Measurements from ENCODE around the gene TPR. TPM values are rescaled to one million over a fixed set of nuclear protein-coding genes. Genes with fewer than 3 reads are reported as not detected.

The TPR gene
- total RNA-seq, 1 donor from 2014 or later = 119 TPM

DNA sequence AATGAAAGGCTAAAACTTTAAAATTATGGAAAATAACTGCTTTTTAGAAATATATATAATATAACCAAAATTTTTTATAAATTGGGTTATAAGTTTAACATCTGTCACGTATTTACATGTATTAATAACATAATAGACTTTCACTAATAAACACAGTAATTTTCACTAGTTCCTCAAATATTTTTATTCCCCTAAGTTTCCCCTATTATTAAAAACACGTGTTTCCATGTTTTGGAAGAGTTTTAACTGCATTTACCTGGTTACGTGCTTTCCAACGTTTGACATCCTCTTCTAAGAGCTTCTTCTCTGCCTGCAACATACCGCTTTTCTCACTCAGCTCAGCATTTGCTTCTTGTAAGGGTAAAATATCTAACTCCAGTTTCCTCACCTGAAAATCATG lies 34.3 kb downstream of the TPR start:
- H3K27ac Mint-ChIP-seq = no peak overlapping the region
- no peaks in the 10 kb centered on the region for H3K4me1 ChIP-seq
- H3K9me3 Mint-ChIP-seq = no peaks in the 10 kb centered on the region
- no peaks in the 10 kb centered on the region for H4K20me1 ChIP-seq (ENCODE audit: low read depth)
- H3K36me3 Mint-ChIP-seq = peaks cover 40% of the 10 kb centered on the region
- no peak for DNase-seq (ENCODE audit: low spot score)
- H2AFZ ChIP-seq (replicated peaks) = no peak overlapping the region
- H3F3A ChIP-seq (ENCODE audit: low read depth) = no peaks in the 10 kb centered on the region
- no peaks in the 10 kb centered on the region for H3K79me2 ChIP-seq (ENCODE audit: low read depth)
- H3K27ac ChIP-seq = no peak overlapping the region
- no peak overlapping the region for H3K4me3 ChIP-seq
- H3K9ac ChIP-seq = no peak overlapping the region
- H3K4me3 Mint-ChIP-seq = no peak overlapping the region
- no peaks in the 10 kb centered on the region for H3K4me1 Mint-ChIP-seq
- H3K36me3 ChIP-seq = peaks cover 71% of the 10 kb centered on the region
- TF ChIP-seq EZH2 (IDR thresholded peaks at IDR 0.05) (no peak), EZH2phosphoT487 (IDR thresholded peaks at IDR 0.05) (no peak)
- TF ChIP-seq, protein P1, sequence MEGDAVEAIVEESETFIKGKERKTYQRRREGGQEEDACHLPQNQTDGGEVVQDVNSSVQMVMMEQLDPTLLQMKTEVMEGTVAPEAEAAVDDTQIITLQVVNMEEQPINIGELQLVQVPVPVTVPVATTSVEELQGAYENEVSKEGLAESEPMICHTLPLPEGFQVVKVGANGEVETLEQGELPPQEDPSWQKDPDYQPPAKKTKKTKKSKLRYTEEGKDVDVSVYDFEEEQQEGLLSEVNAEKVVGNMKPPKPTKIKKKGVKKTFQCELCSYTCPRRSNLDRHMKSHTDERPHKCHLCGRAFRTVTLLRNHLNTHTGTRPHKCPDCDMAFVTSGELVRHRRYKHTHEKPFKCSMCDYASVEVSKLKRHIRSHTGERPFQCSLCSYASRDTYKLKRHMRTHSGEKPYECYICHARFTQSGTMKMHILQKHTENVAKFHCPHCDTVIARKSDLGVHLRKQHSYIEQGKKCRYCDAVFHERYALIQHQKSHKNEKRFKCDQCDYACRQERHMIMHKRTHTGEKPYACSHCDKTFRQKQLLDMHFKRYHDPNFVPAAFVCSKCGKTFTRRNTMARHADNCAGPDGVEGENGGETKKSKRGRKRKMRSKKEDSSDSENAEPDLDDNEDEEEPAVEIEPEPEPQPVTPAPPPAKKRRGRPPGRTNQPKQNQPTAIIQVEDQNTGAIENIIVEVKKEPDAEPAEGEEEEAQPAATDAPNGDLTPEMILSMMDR (IDR thresholded peaks at IDR 0.05) = no peak
- no peaks in the 10 kb centered on the region for H3K9me3 ChIP-seq (ENCODE audit: low read depth)
- no peak overlapping the region for H3K4me2 ChIP-seq
- no peaks in the 10 kb centered on the region for H3K27me3 Mint-ChIP-seq (ENCODE audit: insufficient read depth, low read depth)
- H3K27me3 ChIP-seq = no peaks in the 10 kb centered on the region

DNA sequence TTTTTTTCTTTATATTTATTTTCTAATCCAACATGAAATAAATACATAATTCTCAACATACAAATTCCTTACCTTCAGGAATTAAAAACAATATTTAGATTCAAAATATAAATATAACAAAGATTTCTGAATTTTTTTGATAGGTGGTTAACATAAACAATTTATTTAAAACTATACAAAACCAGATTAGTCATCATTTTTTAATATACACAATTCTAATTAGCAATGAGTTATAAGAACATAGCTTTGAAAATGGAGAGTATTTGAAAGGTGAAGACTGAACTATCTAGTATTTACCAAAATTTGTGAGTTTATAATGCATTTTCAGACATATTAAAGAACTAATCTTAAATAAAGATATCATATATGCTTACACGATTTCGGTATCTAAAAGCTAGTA lies 37.5 kb downstream of the TPR start:
- Mint-ChIP-seq H3K27ac (no peak overlapping the region), H3K4me3 (no peak overlapping the region), H3K27me3 (ENCODE audit: insufficient read depth, low read depth) (no peaks in the 10 kb centered on the region), H3K9me3 (no peaks in the 10 kb centered on the region), H3K4me1 (no peaks in the 10 kb centered on the region), H3K36me3 (peaks cover 36% of the 10 kb centered on the region)
- H3K9ac ChIP-seq = no peak overlapping the region
- no peak overlapping the region for H2AFZ ChIP-seq (replicated peaks)
- DNase-seq (ENCODE audit: low spot score) = no peak
- H3K4me3 ChIP-seq = no peak overlapping the region
- H3K79me2 ChIP-seq (ENCODE audit: low read depth) = no peaks in the 10 kb centered on the region
- no peaks in the 10 kb centered on the region for H3K9me3 ChIP-seq (ENCODE audit: low read depth)
- TF ChIP-seq, protein P1 (IDR thresholded peaks at IDR 0.05) = no peak
- no peak for TF ChIP-seq EZH2phosphoT487 (IDR thresholded peaks at IDR 0.05)
- no peak for TF ChIP-seq EZH2 (IDR thresholded peaks at IDR 0.05)
- peaks cover 41% of the 10 kb centered on the region for H3K36me3 ChIP-seq
- no peaks in the 10 kb centered on the region for H4K20me1 ChIP-seq (ENCODE audit: low read depth)
- no peak overlapping the region for H3K4me2 ChIP-seq
- H3K27ac ChIP-seq = no peak overlapping the region
- no peaks in the 10 kb centered on the region for H3K4me1 ChIP-seq
- no peaks in the 10 kb centered on the region for H3F3A ChIP-seq (ENCODE audit: low read depth)
- H3K27me3 ChIP-seq = no peaks in the 10 kb centered on the region

DNA sequence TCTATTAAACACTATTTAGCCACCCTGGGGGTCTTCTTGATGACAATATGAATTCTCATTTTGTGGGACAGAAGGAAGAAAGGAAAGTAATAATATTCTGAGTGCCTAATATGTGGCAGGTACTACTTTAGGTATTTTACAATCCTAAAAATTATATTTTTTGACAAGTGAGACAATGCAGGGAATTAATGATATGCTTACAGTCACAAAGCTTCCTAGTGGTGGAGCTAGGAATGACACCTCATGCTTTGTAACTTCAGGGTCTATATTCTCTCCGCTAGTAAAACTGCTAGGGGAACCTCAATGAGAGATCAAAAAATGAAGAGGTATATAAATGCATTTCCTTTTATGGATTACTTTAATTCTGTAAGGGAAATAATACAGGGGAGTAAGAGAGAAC lies 44.3 kb downstream of the TPR start:
- Histone ChIP-seq H3K9me3 (ENCODE audit: low read depth) (no peaks in the 10 kb centered on the region), H3K79me2 (ENCODE audit: low read depth) (no peaks in the 10 kb centered on the region), H3F3A (ENCODE audit: low read depth) (peaks cover 6% of the 10 kb centered on the region), H3K9ac (no peak overlapping the region), H3K4me2 (no peak overlapping the region), H3K4me1 (no peaks in the 10 kb centered on the region), H2AFZ (replicated peaks) (no peak overlapping the region), H3K4me3 (no peak overlapping the region), H4K20me1 (ENCODE audit: low read depth) (peaks cover 3% of the 10 kb centered on the region), H3K27ac (no peak overlapping the region), H3K36me3 (peaks cover 6% of the 10 kb centered on the region), H3K27me3 (no peaks in the 10 kb centered on the region)
- H3K36me3 Mint-ChIP-seq = peaks cover 24% of the 10 kb centered on the region
- DNase-seq (ENCODE audit: low spot score) = peak; percentile 16
- H3K4me1 Mint-ChIP-seq = no peaks in the 10 kb centered on the region
- no peak for TF ChIP-seq EZH2phosphoT487 (IDR thresholded peaks at IDR 0.05)
- TF ChIP-seq EZH2 (IDR thresholded peaks at IDR 0.05) = no peak
- TF ChIP-seq, protein P1 (IDR thresholded peaks at IDR 0.05) = peak; percentile 55
- H3K9me3 Mint-ChIP-seq = no peaks in the 10 kb centered on the region
- H3K27ac Mint-ChIP-seq = no peak overlapping the region
- H3K27me3 Mint-ChIP-seq (ENCODE audit: insufficient read depth, low read depth) = no peaks in the 10 kb centered on the region
- no peak overlapping the region for H3K4me3 Mint-ChIP-seq
